H1 (cell line): ENCODE data around the gene HCK. TPM values are rescaled to one million over a fixed set of nuclear protein-coding genes. Genes with fewer than 3 reads are reported as not detected.

Source experiments
- CTCF ChIA-PET: fragments of 300-600 bp; sonication (Branson Sonifier 250); formaldehyde crosslinking; loops from one replicate; lab custom pipeline; 2021; ENCODE audit not compliant: partially characterized antibody; lab: Charles Lee
- POLR2A ChIA-PET: fragments of 300-600 bp; sonication (Branson Sonifier 250); formaldehyde crosslinking; loops from one replicate; lab custom pipeline; 2021; ENCODE audit warnings: inconsistent platforms; ENCODE audit not compliant: partially characterized antibody; lab: Charles Lee
- DNase-seq, 2 experiments: peaks; one replicate each; pipeline versions ENCODE4 v3.0.0 to v3.0.0-alpha.2; 2010 to 2022; ENCODE audit warnings: low spot score in 2 of 2, low read depth in 1 of 2, mixed read lengths in 1 of 2
- FAIRE-seq: peaks from 2 replicates; lab custom pipeline; 2011; peaks lifted over from hg19 to GRCh38; lab: Jason Lieb, UNC
- H2AFZ ChIP-seq: 2 replicates; pipeline ENCODE4 v1.8.1; 2012; ENCODE audit warnings: low read length, inconsistent platforms
- H2AK5ac ChIP-seq: 2 replicates; pipeline ENCODE4 v1.6.1; 2013; ENCODE audit warnings: low read depth, low read length
- H2BK120ac ChIP-seq: replicated peaks from 2 replicates; pipeline ENCODE3; 2013; ENCODE audit warnings: low read depth, low read length, inconsistent platforms
- H2BK12ac ChIP-seq: 2 replicates; pipeline ENCODE4 v1.6.1; 2013; ENCODE audit warnings: low read depth, low read length
- H2BK15ac ChIP-seq: 2 replicates; pipeline ENCODE4 v1.6.1; 2013; ENCODE audit warnings: low read length
- H2BK20ac ChIP-seq: 2 replicates; pipeline ENCODE4 v1.6.1; 2013; ENCODE audit warnings: low read length
- H2BK5ac ChIP-seq: 2 replicates; pipeline ENCODE4 v1.6.1; 2013; ENCODE audit warnings: low read depth, low read length
- H3K14ac ChIP-seq: 2 replicates; pipeline ENCODE4 v1.6.1; 2013; ENCODE audit warnings: inconsistent platforms; ENCODE audit not compliant: insufficient read length
- H3K18ac ChIP-seq: 2 replicates; pipeline ENCODE4 v1.6.1; 2013; ENCODE audit warnings: low read length; ENCODE audit errors: extremely low read depth
- H3K23ac ChIP-seq: 2 replicates; pipeline ENCODE4 v1.6.1; 2013; ENCODE audit warnings: inconsistent platforms; ENCODE audit not compliant: insufficient read length
- H3K23me2 ChIP-seq: 2 replicates; pipeline ENCODE4 v1.6.1; 2013; ENCODE audit warnings: low read depth, low read length
- H3K27ac ChIP-seq: 2 replicates; pipeline ENCODE4 v1.6.1; 2011; ENCODE audit warnings: low read depth, low read length, inconsistent platforms
- H3K27me3 ChIP-seq, 4 experiments: replicated peaks in 1 of 4; 1 replicate in 1 of 4; 2 replicates in 3 of 4; pipeline versions ENCODE4 v1.6.1 to v1.8.1; 2011 to 2013; ENCODE audit warnings: low read length in 3 of 4, mild to moderate bottlenecking in 3 of 4, inconsistent platforms in 2 of 4, mixed read lengths in 2 of 4, moderate library complexity in 1 of 4; ENCODE audit not compliant: control insufficient read depth in 3 of 4, insufficient read depth in 3 of 4; ENCODE audit errors: extremely low read depth in 1 of 4
- H3K36me3 ChIP-seq, 4 experiments: 2 replicates each; pipeline versions ENCODE4 v1.6.1 to v1.8.1; 2011 to 2013; ENCODE audit warnings: mild to moderate bottlenecking in 4 of 4, low read length in 3 of 4, moderate library complexity in 2 of 4, control low read depth in 1 of 4, inconsistent platforms in 1 of 4; ENCODE audit not compliant: insufficient read depth in 4 of 4, control insufficient read depth in 2 of 4
- H3K4ac ChIP-seq: replicated peaks from 2 replicates; pipeline ENCODE3; 2013; ENCODE audit warnings: low read length, low read depth, mixed read lengths, inconsistent platforms; ENCODE audit not compliant: insufficient read length
- H3K4me1 ChIP-seq, 4 experiments: replicated peaks in 1 of 4; 1 replicate in 1 of 4; 2 replicates in 3 of 4; pipeline versions ENCODE4 v1.6.1 to v1.8.1; 2011 to 2013; ENCODE audit warnings: low read length in 3 of 4, inconsistent platforms in 2 of 4, mixed read lengths in 1 of 4; ENCODE audit not compliant: insufficient read depth in 4 of 4, control insufficient read depth in 3 of 4
- H3K4me2 ChIP-seq, 2 experiments: 2 replicates each; pipeline versions ENCODE4 v1.6.1 to v1.8.1; 2011 to 2013; ENCODE audit warnings: low read depth in 2 of 2, low read length in 2 of 2, control low read depth in 1 of 2, inconsistent platforms in 1 of 2, mild to moderate bottlenecking in 1 of 2; ENCODE audit not compliant: insufficient read depth in 1 of 2
- H3K4me3 ChIP-seq, 4 experiments: fragments of 200-600, 300-600 bp in 1 of 4; sonication (generic), shearing (Covaris generic), sonication (Bioruptor Twin) in 1 of 4; 2 replicates each; pipeline versions ENCODE4 v1.5.1 to v1.8.1; 2011 to 2016; ENCODE audit warnings: low read length in 4 of 4, low read depth in 3 of 4, control low read depth in 2 of 4, inconsistent platforms in 2 of 4, mild to moderate bottlenecking in 2 of 4, mixed read lengths in 1 of 4, moderate library complexity in 1 of 4; ENCODE audit not compliant: insufficient read depth in 2 of 4; ENCODE audit errors: extremely low read depth in 1 of 4
- H3K56ac ChIP-seq: replicated peaks from 2 replicates; pipeline ENCODE3; 2013; ENCODE audit warnings: low read depth, mild to moderate bottlenecking, mixed read lengths, low read length, inconsistent platforms; ENCODE audit not compliant: insufficient read length
- H3K79me1 ChIP-seq: 2 replicates; pipeline ENCODE4 v1.6.1; 2013; ENCODE audit warnings: low read depth, low read length, control low read depth
- H3K79me2 ChIP-seq, 2 experiments: 2 replicates each; pipeline versions ENCODE4 v1.6.1 to v1.8.1; 2012 to 2013; ENCODE audit warnings: low read length in 2 of 2, mild to moderate bottlenecking in 2 of 2, inconsistent platforms in 1 of 2; ENCODE audit not compliant: insufficient read depth in 2 of 2, control insufficient read depth in 1 of 2
- H3K9ac ChIP-seq, 4 experiments: replicated peaks in 1 of 4; 1 replicate in 1 of 4; 2 replicates in 3 of 4; pipeline versions ENCODE4 v1.6.1 to v1.8.1; 2011 to 2013; ENCODE audit warnings: low read depth in 3 of 4, low read length in 3 of 4, control low read depth in 2 of 4, mild to moderate bottlenecking in 2 of 4, moderate library complexity in 2 of 4, inconsistent platforms in 1 of 4; ENCODE audit errors: extremely low read depth in 1 of 4
- H3K9me3 ChIP-seq, 2 experiments: 2 replicates each; pipeline versions ENCODE4 v1.6.1 to v1.8.1; 2012 to 2013; ENCODE audit warnings: mild to moderate bottlenecking in 2 of 2, moderate library complexity in 2 of 2, control low read depth in 1 of 2, inconsistent platforms in 1 of 2, low read depth in 1 of 2, low read length in 1 of 2, mixed read lengths in 1 of 2; ENCODE audit not compliant: insufficient read depth in 2 of 2
- H4K20me1 ChIP-seq, 2 experiments: replicated peaks in 1 of 2; 2 replicates each; pipeline versions ENCODE3 to v1.8.1; 2011 to 2013; ENCODE audit warnings: inconsistent platforms in 2 of 2, low read length in 2 of 2, mild to moderate bottlenecking in 1 of 2; ENCODE audit not compliant: insufficient read depth in 2 of 2, control insufficient read depth in 1 of 2
- H4K5ac ChIP-seq: 2 replicates; pipeline ENCODE4 v1.6.1; 2013; ENCODE audit warnings: low read length, low read depth, mixed read lengths, inconsistent platforms; ENCODE audit not compliant: insufficient read length
- H4K8ac ChIP-seq: 2 replicates; pipeline ENCODE4 v1.8.0; 2013; ENCODE audit warnings: mild to moderate bottlenecking, moderate library complexity, low read length, inconsistent platforms; ENCODE audit not compliant: insufficient read depth; ENCODE audit errors: extremely low read depth
- H4K91ac ChIP-seq: replicated peaks from 2 replicates; pipeline ENCODE3; 2013; ENCODE audit warnings: low read length, mixed read lengths, inconsistent platforms; ENCODE audit not compliant: insufficient read length
- BACH1 ChIP-seq: IDR thresholded peaks from 2 replicates; pipeline ENCODE4 v1.6.1; 2012; ENCODE audit warnings: low read length, improper control_type of control experiment
- SAP30 ChIP-seq: fragments of 300-600 bp; sonication (generic); IDR thresholded peaks from 2 replicates; pipeline ENCODE4 v1.7.1; 2012; ENCODE audit warnings: low read length, moderate library complexity, mild to moderate bottlenecking, inconsistent platforms; ENCODE audit not compliant: insufficient read depth, insufficient replicate concordance
- SIX5 ChIP-seq: IDR thresholded peaks from 2 replicates; pipeline ENCODE4 v1.6.1; 2011; ENCODE audit warnings: mild to moderate bottlenecking, low read depth, low read length
- SP1 ChIP-seq: IDR thresholded peaks from 2 replicates; pipeline ENCODE4 v1.6.1; 2011; ENCODE audit warnings: low read depth, low read length
- TAF1 ChIP-seq: IDR thresholded peaks from 2 replicates; pipeline ENCODE4 v1.6.1; 2011; ENCODE audit warnings: mild to moderate bottlenecking, low read depth, low read length
- TAF7 ChIP-seq: optimal IDR thresholded peaks from 2 replicates; pipeline ENCODE3; 2011; ENCODE audit warnings: low read depth, mild to moderate bottlenecking, inconsistent platforms, low read length, moderate library complexity, borderline replicate concordance
- TEAD4 ChIP-seq: IDR thresholded peaks from 2 replicates; pipeline ENCODE4 v1.6.1; 2012; ENCODE audit warnings: low read depth, low read length, inconsistent platforms, mixed read lengths
- YY1 ChIP-seq: IDR thresholded peaks from 2 replicates; pipeline ENCODE4 v1.6.1; 2011; ENCODE audit warnings: low read depth, mild to moderate bottlenecking, low read length
- WGBS, 2 experiments: shearing (Covaris generic) in 1 of 2; methylation state at CpG; one replicate each; pipeline versions ENCODE4 v1.1.6 to v1.1.7; 2013 to 2015; ENCODE audit warnings: low lambda C conversion rate in 2 of 2, mixed read lengths in 2 of 2, inconsistent platforms in 1 of 2, low coverage in 1 of 2, missing lambda C conversion rate in 1 of 2; ENCODE audit not compliant: insufficient replicate concordance in 2 of 2, insufficient coverage in 1 of 2, insufficient read length in 1 of 2; ENCODE audit errors: extremely low coverage in 1 of 2, missing lambda C conversion rate in 1 of 2; 5-methylcytosine and 5-hydroxymethylcytosine counted together
- polyA plus RNA-seq, 7 experiments: library from polyadenylated mRNA; depleted of rRNA in 3 of 7; stranded (reverse) in 5 of 7; unstranded in 2 of 7; fragments of >200 nt in 5 of 7; fragments of 200-250 nt in 2 of 7; gene quantifications; 1 replicate in 5 of 7; 2 replicates in 1 of 7; 4 replicates in 1 of 7; pipeline versions ENCODE4 v1.2.1 to v1.2.3, GENCODE V29; 2011 to 2013; ENCODE audit warnings: missing spikeins in 2 of 7, mixed read lengths in 2 of 7
- total RNA-seq: library from RNA; stranded (reverse); fragmentation: NEBNext Ultra II Directional; extraction: Animal tissue kit (Norgen Biotek cat#: 25700); gene quantifications from 2 replicates; pipeline ENCODE4 v1.2.1, GENCODE V29; 2021
- TF ChIP-seq, protein P1 (sequence below): IDR thresholded peaks from 2 replicates; pipeline ENCODE4 v1.6.1; 2012; ENCODE audit warnings: inconsistent platforms

Gene HCK
- total and polyA plus RNA-seq, 2 of the 8 experiments (the other 6 are each of a cell fraction or from before 2014, with no cell fraction given), result 0.37 to 4.3 TPM

DNA sequence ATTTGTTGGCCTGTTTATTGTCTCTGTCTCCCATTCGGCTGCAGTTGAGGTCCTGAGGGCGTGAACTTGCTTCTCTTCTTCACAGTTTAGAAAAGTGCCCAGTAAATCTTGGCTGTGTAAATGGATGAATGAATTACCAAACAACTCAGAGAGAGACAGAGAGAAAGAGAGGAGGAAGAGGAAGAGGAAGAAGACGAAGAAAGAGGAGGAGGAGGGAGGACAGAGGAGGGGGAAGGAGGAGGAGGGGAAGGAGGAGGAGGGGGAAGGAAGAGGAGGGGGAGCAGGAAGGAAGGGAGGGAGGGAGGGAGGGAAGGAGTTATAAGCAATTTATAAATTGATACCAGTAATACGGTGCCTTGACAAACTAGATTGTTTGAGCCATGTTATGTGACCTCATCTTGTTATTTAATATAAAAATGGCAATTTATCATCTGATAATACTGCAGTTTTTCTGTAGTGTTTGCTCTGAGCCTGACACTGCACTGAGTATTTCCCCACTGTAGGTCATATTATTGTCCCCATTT, 18.7 kb downstream of the HCK start:
- Histone ChIP-seq H3K4me1 (peaks cover 0 to 3% (median 0%) of the 10 kb centered on the region in 4 experiments; a peak in 2 of 7 replicates), H3K27ac (no peak overlapping the region), H3K9me3 (no peaks in the 10 kb centered on the region), H2BK20ac (no peak overlapping the region), H2BK12ac (no peak overlapping the region), H3K79me1 (no peaks in the 10 kb centered on the region), H2BK5ac (no peak overlapping the region), H3K23ac (no peak overlapping the region), H2AK5ac (no peak overlapping the region), H2BK120ac (no peak overlapping the region), H2BK15ac (no peak overlapping the region), H3K9ac (no peak overlapping the region), H3K56ac (no peak overlapping the region), H3K79me2 (no peaks in the 10 kb centered on the region), H3K4me3 (no peak overlapping the region), H3K4ac (no peak overlapping the region), H4K5ac (no peak overlapping the region), H4K20me1 (no peaks in the 10 kb centered on the region), H3K4me2 (no peak overlapping the region), H4K91ac (no peak overlapping the region), H4K8ac (no peak overlapping the region), H3K14ac (no peak overlapping the region), H2AFZ (no peak overlapping the region), H3K18ac (no peak overlapping the region), H3K36me3 (no peaks in the 10 kb centered on the region), H3K23me2 (no peaks in the 10 kb centered on the region), H3K27me3 (no peaks in the 10 kb centered on the region)
- 73% methylated on average over 4 of the region's 4 CpGs; no CpG with 5 or more reads in 1 of the 2 experiments for WGBS, 2 experiments
- ChIA-PET POLR2A (interaction anchor here (0.6 kb wide), 1 partner anchor 26 kb away, joined by 3 read pairs; no protein-coding TSS in a partner anchor), CTCF (interaction anchor here (1.0 to 4.5 kb wide), 2 partner anchors 8 to 20 kb away, joined by 4 to 31 read pairs; no protein-coding TSS in a partner anchor)
- DNase-seq (no peak), FAIRE-seq (no peak)
- TF ChIP-seq YY1, result no peak
- TF ChIP-seq SAP30, result no peak
- no peak for TF ChIP-seq TAF7
- no peak for TF ChIP-seq SIX5
- no peak for TF ChIP-seq BACH1
- TF ChIP-seq TEAD4, result no peak
- no peak for TF ChIP-seq SP1
- TF ChIP-seq, protein P1, sequence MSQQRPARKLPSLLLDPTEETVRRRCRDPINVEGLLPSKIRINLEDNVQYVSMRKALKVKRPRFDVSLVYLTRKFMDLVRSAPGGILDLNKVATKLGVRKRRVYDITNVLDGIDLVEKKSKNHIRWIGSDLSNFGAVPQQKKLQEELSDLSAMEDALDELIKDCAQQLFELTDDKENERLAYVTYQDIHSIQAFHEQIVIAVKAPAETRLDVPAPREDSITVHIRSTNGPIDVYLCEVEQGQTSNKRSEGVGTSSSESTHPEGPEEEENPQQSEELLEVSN, result no peak
- TF ChIP-seq TAF1, result no peak
